ACHN (cell line): ENCODE data around the gene MTAP.

Source experiments
- DNase-seq: peaks from one replicate; pipeline ENCODE4 v3.0.0-alpha.2; 2015
- in situ Hi-C: cut with HindIII; loops from 2 replicates; pipeline ENCODE4 v1.10.0; 2017; ENCODE audit warnings: low sequenced_read_pairs, low pct_ligation_motif_present, low pct_unique_long_range_greater_than_20kb

MTAP gene

GRCh38 chr9:21982391-21982790 is 180.0 kb downstream of the MTAP start:
- no peak for DNase-seq
- in situ Hi-C loops, result no loop called here

- no peak for DNase-seq
- in situ Hi-C loops, result no loop called here
Measured at GRCh38 chr9:21982861-21983560, 180.6 kb downstream of the MTAP start.

- in situ Hi-C loops, result no loop called here
- DNase-seq, result no peak
Measured at GRCh38 chr9:21983561-21983935, 181.1 kb downstream of the MTAP start.

GRCh38 chr9:21984101-21984500 is 181.7 kb downstream of the MTAP start:
- in situ Hi-C loops, result no loop called here
- no peak for DNase-seq

- in situ Hi-C loops, result no loop called here
- DNase-seq, result no peak
Measured at GRCh38 chr9:21985964-21986667, 183.7 kb downstream of the MTAP start.
